ENCODE data around the gene ZCWPW2. TPM values are rescaled to one million over a fixed set of nuclear protein-coding genes. Genes with fewer than 3 reads are reported as not detected.

Gene ZCWPW2
- total RNA-seq, 2 experiments from 2014 or later = 0.27 to 0.28 TPM

- Histone ChIP-seq H3K36me3 (ENCODE audit: insufficient read depth, low read length) (no peaks in the 10 kb centered on the region), H3K4me3 (ENCODE audit: low read length) (no peak overlapping the region), H3K4me1 (ENCODE audit: insufficient read depth, low read length) (no peaks in the 10 kb centered on the region), H3K9me3 (ENCODE audit: control insufficient read depth in 1 of 2, insufficient read depth in 1 of 2, low read length in 2 of 2) (peaks cover 3 to 15% of the 10 kb centered on the region in 2 experiments), H3K27ac (ENCODE audit: low read depth in 1 of 2, low read length in 2 of 2) (no peak overlapping the region), H3K27me3 (ENCODE audit: control insufficient read depth in 1 of 2, insufficient read depth in 2 of 2, low read length in 2 of 2) (peaks cover 0 to 2% of the 10 kb centered on the region in 2 experiments)
- H3K4me1 Mint-ChIP-seq (ENCODE audit: low read depth) = no peaks in the 10 kb centered on the region
- H3K27ac Mint-ChIP-seq = no peak overlapping the region
- intact Hi-C loops (cut with DNase I, micrococcal nuclease) = no loop called here
- DNase-seq (no peak), ATAC-seq (ENCODE audit: poor library complexity) (no peak)
- no peaks in the 10 kb centered on the region for H3K27me3 Mint-ChIP-seq
- POLR2A ChIA-PET = no interaction called here
- TF ChIP-seq, protein P1, sequence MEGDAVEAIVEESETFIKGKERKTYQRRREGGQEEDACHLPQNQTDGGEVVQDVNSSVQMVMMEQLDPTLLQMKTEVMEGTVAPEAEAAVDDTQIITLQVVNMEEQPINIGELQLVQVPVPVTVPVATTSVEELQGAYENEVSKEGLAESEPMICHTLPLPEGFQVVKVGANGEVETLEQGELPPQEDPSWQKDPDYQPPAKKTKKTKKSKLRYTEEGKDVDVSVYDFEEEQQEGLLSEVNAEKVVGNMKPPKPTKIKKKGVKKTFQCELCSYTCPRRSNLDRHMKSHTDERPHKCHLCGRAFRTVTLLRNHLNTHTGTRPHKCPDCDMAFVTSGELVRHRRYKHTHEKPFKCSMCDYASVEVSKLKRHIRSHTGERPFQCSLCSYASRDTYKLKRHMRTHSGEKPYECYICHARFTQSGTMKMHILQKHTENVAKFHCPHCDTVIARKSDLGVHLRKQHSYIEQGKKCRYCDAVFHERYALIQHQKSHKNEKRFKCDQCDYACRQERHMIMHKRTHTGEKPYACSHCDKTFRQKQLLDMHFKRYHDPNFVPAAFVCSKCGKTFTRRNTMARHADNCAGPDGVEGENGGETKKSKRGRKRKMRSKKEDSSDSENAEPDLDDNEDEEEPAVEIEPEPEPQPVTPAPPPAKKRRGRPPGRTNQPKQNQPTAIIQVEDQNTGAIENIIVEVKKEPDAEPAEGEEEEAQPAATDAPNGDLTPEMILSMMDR (IDR thresholded peaks at IDR 0.05) = no peak
- H3K9me3 Mint-ChIP-seq = peaks cover 25% of the 10 kb centered on the region
- no peaks in the 10 kb centered on the region for H3K36me3 Mint-ChIP-seq (ENCODE audit: low read depth)
- CTCF ChIA-PET = no interaction called here
- H3K4me3 Mint-ChIP-seq = no peak overlapping the region
Observed at GRCh38 chr3:28544236-28544635, 195.7 kb downstream of the ZCWPW2 start.

GRCh38 chr3:28544831-28545230 lies 196.3 kb downstream of the ZCWPW2 start:
- Histone ChIP-seq H3K4me1 (ENCODE audit: insufficient read depth, low read length) (no peaks in the 10 kb centered on the region), H3K27ac (ENCODE audit: low read depth in 1 of 2, low read length in 2 of 2) (no peak overlapping the region), H3K36me3 (ENCODE audit: insufficient read depth, low read length) (no peaks in the 10 kb centered on the region), H3K9me3 (ENCODE audit: control insufficient read depth in 1 of 2, insufficient read depth in 1 of 2, low read length in 2 of 2) (peaks cover 3 to 13% of the 10 kb centered on the region in 2 experiments), H3K27me3 (ENCODE audit: control insufficient read depth in 1 of 2, insufficient read depth in 2 of 2, low read length in 2 of 2) (peaks cover 0 to 2% of the 10 kb centered on the region in 2 experiments), H3K4me3 (ENCODE audit: low read length) (no peak overlapping the region)
- intact Hi-C loops (cut with DNase I, micrococcal nuclease) = no loop called here
- POLR2A ChIA-PET = no interaction called here
- CTCF ChIA-PET = no interaction called here
- ATAC-seq (ENCODE audit: poor library complexity) (no peak), DNase-seq (no peak)
- Mint-ChIP-seq H3K9me3 (peaks cover 25% of the 10 kb centered on the region), H3K27me3 (no peaks in the 10 kb centered on the region), H3K4me3 (no peak overlapping the region), H3K4me1 (ENCODE audit: low read depth) (no peaks in the 10 kb centered on the region), H3K27ac (no peak overlapping the region), H3K36me3 (ENCODE audit: low read depth) (no peaks in the 10 kb centered on the region)
- TF ChIP-seq, protein P1 (IDR thresholded peaks at IDR 0.05) = no peak

GRCh38 chr3:28547677-28548076 lies 199.2 kb downstream of the ZCWPW2 start:
- no peaks in the 10 kb centered on the region for H3K4me1 ChIP-seq (ENCODE audit: insufficient read depth, low read length)
- no peaks in the 10 kb centered on the region for H3K36me3 ChIP-seq (ENCODE audit: insufficient read depth, low read length)
- peaks cover 0 to 2% of the 10 kb centered on the region in 2 experiments for H3K27me3 ChIP-seq (ENCODE audit: control insufficient read depth in 1 of 2, insufficient read depth in 2 of 2, low read length in 2 of 2)
- H3K9me3 ChIP-seq (ENCODE audit: control insufficient read depth in 1 of 2, insufficient read depth in 1 of 2, low read length in 2 of 2) = peaks cover 0 to 3% of the 10 kb centered on the region in 2 experiments
- intact Hi-C loops (cut with DNase I, micrococcal nuclease) = no loop called here
- no peak overlapping the region for H3K4me3 ChIP-seq (ENCODE audit: low read length)
- Mint-ChIP-seq H3K27ac (no peak overlapping the region), H3K27me3 (no peaks in the 10 kb centered on the region), H3K4me3 (no peak overlapping the region), H3K4me1 (ENCODE audit: low read depth) (no peaks in the 10 kb centered on the region), H3K9me3 (peaks cover 14% of the 10 kb centered on the region), H3K36me3 (ENCODE audit: low read depth) (no peaks in the 10 kb centered on the region)
- ChIA-PET CTCF (no interaction called here), POLR2A (no interaction called here)
- DNase-seq (no peak), ATAC-seq (ENCODE audit: poor library complexity) (no peak)
- H3K27ac ChIP-seq (ENCODE audit: low read depth in 1 of 2, low read length in 2 of 2) = no peak overlapping the region
- TF ChIP-seq, protein P1 (IDR thresholded peaks at IDR 0.05) = no peak

All from CD4-positive, alpha-beta T cell (primary cell).